Vagina (tissue), 2 donors: ENCODE measurements around the gene NCOA7. TPM values are rescaled to one million over a fixed set of nuclear protein-coding genes. Genes with fewer than 3 reads are reported as not detected.

Source experiments
- DNase-seq, 2 donors: peaks; one replicate each; pipeline ENCODE4 v3.0.0-alpha.2; 2017; ENCODE audit errors: extremely low spot score in 2 of 2
- H3K27ac ChIP-seq: fragments of 200-600 bp; sonication (generic); one replicate; pipeline ENCODE4 v1.5.1; 2019
- H3K27me3 ChIP-seq: fragments of 200-600 bp; sonication (generic); one replicate; pipeline ENCODE4 v1.5.1; 2019
- H3K36me3 ChIP-seq, 2 donors: fragments of 200-600 bp; sonication (generic); one replicate each; pipeline ENCODE4 v1.5.1; 2017 to 2019
- H3K4me1 ChIP-seq: fragments of 200-600 bp; sonication (generic); one replicate; pipeline ENCODE4 v1.5.1; 2019
- H3K4me3 ChIP-seq, 2 donors: fragments of 200-600 bp; sonication (generic); 1 replicate in 1 of 2; 2 replicates in 1 of 2; pipeline ENCODE4 v1.5.1; 2016 to 2019
- H3K9me3 ChIP-seq: fragments of 200-600 bp; sonication (generic); one replicate; pipeline ENCODE4 v1.5.1; 2019
- CTCF ChIP-seq, 3 experiments: fragments of 450-650 bp in 2 of 3; fragments of 200-600 bp in 1 of 3; sonication (generic) in 1 of 3; IDR thresholded peaks; one replicate each; pipeline ENCODE4 v1.5.1; 2017 to 2019; ENCODE audit warnings: antibody characterized with exemption in 3 of 3, mild to moderate bottlenecking in 2 of 3, moderate library complexity in 2 of 3
- POLR2A ChIP-seq, 2 donors: fragments of 450-650 bp; IDR thresholded peaks; one replicate each; pipeline ENCODE4 v1.6.1; 2017; ENCODE audit warnings: antibody characterized with exemption in 2 of 2, mild to moderate bottlenecking in 2 of 2, moderate library complexity in 2 of 2
- POLR2AphosphoS5 ChIP-seq, 2 donors: sonication (generic); formaldehyde crosslinking; IDR thresholded peaks; one replicate each; pipeline ENCODE4 v1.9.0; 2017; ENCODE audit warnings: antibody characterized with exemption in 2 of 2, mild to moderate bottlenecking in 2 of 2, low read depth in 1 of 2; ENCODE audit not compliant: insufficient read depth in 1 of 2
- intact Hi-C: fragments of 100-400 bp; cut with DNase I; formaldehyde crosslinking; loops from one replicate; pipeline ENCODE4 v1.15.1; 2023
- total RNA-seq: library from RNA; depleted of rRNA; stranded (reverse); fragments of >200 nt; gene quantifications from one replicate; pipeline ENCODE4 v1.2.3, GENCODE V29; 2016

The NCOA7 gene
- total RNA-seq, 1 donor from 2014 or later = 48.6 TPM

DNA sequence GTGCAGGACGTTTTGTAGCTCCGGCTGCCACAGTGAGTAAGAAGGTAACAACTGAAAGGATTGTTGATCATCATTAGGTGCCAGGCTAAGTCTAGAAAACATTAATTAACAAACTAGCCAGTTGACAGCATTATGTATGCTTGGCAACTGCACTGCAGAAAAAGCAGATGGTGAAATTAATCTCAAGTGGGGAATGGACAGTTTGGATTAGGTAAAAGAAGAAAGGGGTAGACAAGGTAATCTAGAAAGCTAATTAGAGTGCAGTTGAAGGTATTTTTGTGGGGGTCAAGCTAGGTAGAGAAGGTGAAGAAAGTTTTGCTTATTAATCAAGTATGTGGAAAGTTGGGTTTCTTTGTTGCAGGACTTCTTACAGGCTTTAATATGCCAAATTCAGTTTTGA lies 96.2 kb downstream of the NCOA7 start:
- intact Hi-C loops = no loop called here
- Histone ChIP-seq H3K27ac (no peak overlapping the region), H3K4me1 (no peaks in the 10 kb centered on the region), H3K36me3 (peaks cover 3 to 30% of the 10 kb centered on the region in 2 donors), H3K9me3 (no peaks in the 10 kb centered on the region), H3K4me3 (no peak overlapping the region), H3K27me3 (no peaks in the 10 kb centered on the region)
- TF ChIP-seq POLR2AphosphoS5 (IDR thresholded peaks at IDR 0.05; ENCODE audit: insufficient read depth in 1 of 2, low read depth in 1 of 2) = no peak
- TF ChIP-seq POLR2A (IDR thresholded peaks at IDR 0.05) = no peak
- no peak for TF ChIP-seq CTCF (IDR thresholded peaks at IDR 0.05)
- no peak for DNase-seq

DNA sequence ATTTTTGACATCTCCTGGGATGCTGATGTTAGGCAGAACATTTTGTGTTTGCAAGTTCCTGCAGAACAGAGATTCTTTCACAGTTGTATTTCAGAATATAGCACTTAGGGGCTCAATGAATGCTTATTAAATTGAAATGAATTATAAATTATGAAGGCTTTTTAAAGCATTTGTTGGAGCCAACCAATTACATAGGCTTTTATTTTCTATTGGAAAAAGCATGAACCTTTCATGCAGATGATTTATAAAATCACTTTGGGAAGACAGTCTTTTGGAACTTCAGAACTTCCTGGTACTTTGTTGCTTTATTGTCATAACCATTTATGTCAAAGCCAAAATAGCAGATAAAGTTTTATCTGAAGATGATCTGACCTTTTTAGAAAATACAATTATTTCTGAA lies 96.6 kb downstream of the NCOA7 start:
- TF ChIP-seq POLR2AphosphoS5 (IDR thresholded peaks at IDR 0.05; ENCODE audit: insufficient read depth in 1 of 2, low read depth in 1 of 2) (no peak), CTCF (IDR thresholded peaks at IDR 0.05) (no peak), POLR2A (IDR thresholded peaks at IDR 0.05) (no peak)
- Histone ChIP-seq H3K36me3 (peaks cover 0 to 26% of the 10 kb centered on the region in 2 donors), H3K4me1 (no peaks in the 10 kb centered on the region), H3K4me3 (no peak overlapping the region), H3K9me3 (no peaks in the 10 kb centered on the region), H3K27ac (no peak overlapping the region), H3K27me3 (no peaks in the 10 kb centered on the region)
- DNase-seq = no peak
- intact Hi-C loops = no loop called here

GRCh38 chr6:125888989-125889656 lies 98.4 kb downstream of the NCOA7 start:
- Histone ChIP-seq H3K4me3 (no peak overlapping the region), H3K9me3 (no peaks in the 10 kb centered on the region), H3K4me1 (no peaks in the 10 kb centered on the region), H3K36me3 (peaks cover 0 to 19% of the 10 kb centered on the region in 2 donors), H3K27me3 (no peaks in the 10 kb centered on the region), H3K27ac (no peak overlapping the region)
- intact Hi-C loops = no loop called here
- DNase-seq = no peak
- TF ChIP-seq CTCF (IDR thresholded peaks at IDR 0.05) (peak in 1 of 3 experiments; percentile 18), POLR2AphosphoS5 (IDR thresholded peaks at IDR 0.05; ENCODE audit: insufficient read depth in 1 of 2, low read depth in 1 of 2) (no peak)

GRCh38 chr6:125899726-125900182 lies 109.0 kb downstream of the NCOA7 start:
- no peak for DNase-seq
- no peaks in the 10 kb centered on the region for H3K27me3 ChIP-seq
- H3K9me3 ChIP-seq = no peaks in the 10 kb centered on the region
- H3K36me3 ChIP-seq = peaks cover 0 to 8% of the 10 kb centered on the region in 2 donors
- no peak overlapping the region for H3K4me3 ChIP-seq
- H3K27ac ChIP-seq = no peak overlapping the region
- TF ChIP-seq POLR2A (IDR thresholded peaks at IDR 0.05) (no peak), POLR2AphosphoS5 (IDR thresholded peaks at IDR 0.05; ENCODE audit: insufficient read depth in 1 of 2, low read depth in 1 of 2) (no peak), CTCF (IDR thresholded peaks at IDR 0.05) (no peak)
- H3K4me1 ChIP-seq = no peaks in the 10 kb centered on the region
- intact Hi-C loops = no loop called here

DNA sequence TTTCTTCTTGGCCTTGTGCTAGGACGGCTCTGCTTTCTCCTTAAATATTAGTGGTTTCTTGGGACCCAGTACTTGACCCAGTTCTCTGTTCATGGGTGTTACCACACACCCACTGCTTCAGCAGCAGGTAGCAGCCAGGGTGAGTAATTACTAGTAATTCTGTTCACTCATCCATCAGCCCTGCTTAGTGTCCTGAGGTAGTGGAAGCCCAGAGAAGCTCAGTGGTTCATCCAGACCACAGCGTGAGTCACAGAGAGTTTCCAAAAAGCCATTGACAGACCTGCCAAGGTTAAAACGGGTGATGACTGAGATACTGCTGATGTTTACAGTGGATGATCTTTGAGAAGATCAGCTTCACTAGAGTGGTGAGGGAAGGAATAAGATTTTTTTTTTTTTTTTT lies 114.1 kb downstream of the NCOA7 start:
- no peaks in the 10 kb centered on the region for H3K9me3 ChIP-seq
- no peak overlapping the region for H3K27ac ChIP-seq
- TF ChIP-seq CTCF (IDR thresholded peaks at IDR 0.05) (no peak), POLR2A (IDR thresholded peaks at IDR 0.05) (no peak), POLR2AphosphoS5 (IDR thresholded peaks at IDR 0.05; ENCODE audit: insufficient read depth in 1 of 2, low read depth in 1 of 2) (no peak)
- intact Hi-C loops = no loop called here
- DNase-seq = no peak
- no peak overlapping the region for H3K4me3 ChIP-seq
- H3K27me3 ChIP-seq = no peaks in the 10 kb centered on the region
- no peaks in the 10 kb centered on the region for H3K4me1 ChIP-seq
- peaks cover 0 to under 1% of the 10 kb centered on the region in 2 donors for H3K36me3 ChIP-seq
